Sigmoid colon (tissue), 7 donors: ENCODE results near the gene PCDH15. TPM values are rescaled to one million over a fixed set of nuclear protein-coding genes. Genes with fewer than 3 reads are reported as not detected.

Experiments
- DNase-seq: peaks from one replicate; pipeline ENCODE4 v3.0.0-alpha.2; 2019
- H3K27ac ChIP-seq, 4 donors: fragments of 200-600 bp; sonication (generic); one replicate each; pipeline ENCODE4 v1.5.1; 2016 to 2019; ENCODE audit warnings: mild to moderate bottlenecking in 1 of 4
- H3K27me3 ChIP-seq, 3 donors: fragments of 200-600 bp; sonication (generic); one replicate each; pipeline ENCODE4 v1.5.1; 2019; ENCODE audit warnings: mild to moderate bottlenecking in 1 of 3
- H3K36me3 ChIP-seq, 4 donors: fragments of 200-600 bp; sonication (generic); one replicate each; pipeline ENCODE4 v1.5.1; 2016 to 2019
- H3K4me1 ChIP-seq, 4 donors: fragments of 200-600 bp; sonication (generic); one replicate each; pipeline ENCODE4 v1.5.1; 2017 to 2019
- H3K4me3 ChIP-seq, 4 donors: fragments of 200-600 bp; sonication (generic); one replicate each; pipeline ENCODE4 v1.5.1; 2017 to 2019; ENCODE audit warnings: mild to moderate bottlenecking in 2 of 4, moderate library complexity in 1 of 4
- H3K9me3 ChIP-seq, 4 donors: fragments of 200-600 bp in 3 of 4; sonication (generic) in 3 of 4; one replicate each; pipeline versions ENCODE4 v1.5.1 to v1.6.1; 2013 to 2019
- CTCF ChIP-seq, 4 experiments: fragments of 450-650 bp in 3 of 4; fragments of 200-600 bp in 1 of 4; IDR thresholded peaks; one replicate each; pipeline ENCODE4 v1.5.1; 2016 to 2019; ENCODE audit warnings: antibody characterized with exemption in 4 of 4, mild to moderate bottlenecking in 3 of 4, moderate library complexity in 2 of 4
- EP300 ChIP-seq, 4 donors: sonication (generic); formaldehyde crosslinking; IDR thresholded peaks; one replicate each; pipeline ENCODE4 v1.6.1; 2017; ENCODE audit warnings: antibody characterized with exemption in 4 of 4
- POLR2A ChIP-seq, 2 donors: fragments of 450-650 bp; IDR thresholded peaks; one replicate each; pipeline ENCODE4 v1.6.1; 2016; ENCODE audit warnings: antibody characterized with exemption in 2 of 2, mild to moderate bottlenecking in 2 of 2, moderate library complexity in 2 of 2
- POLR2AphosphoS5 ChIP-seq, 4 donors: sonication (generic); formaldehyde crosslinking; IDR thresholded peaks; one replicate each; pipeline ENCODE4 v1.6.1; 2017; ENCODE audit warnings: antibody characterized with exemption in 4 of 4
- WGBS, 2 donors: extraction: QIAGEN DNeasy Blood & Tissue Kit; methylation state at CpG; one replicate each; pipeline ENCODE4 v1.1.7; 2013; 5-methylcytosine and 5-hydroxymethylcytosine counted together
- intact Hi-C: fragments of 100-400 bp; cut with DNase I; formaldehyde crosslinking; loops from one replicate; pipeline ENCODE4 v1.15.1; 2023
- polyA plus RNA-seq, 3 donors: library from polyadenylated mRNA; stranded (reverse); fragments of 200-250 nt; gene quantifications; one replicate each; pipeline ENCODE4 v1.2.3, GENCODE V29; 2013
- total RNA-seq, 4 donors: library from RNA; depleted of rRNA; stranded (reverse); fragments of >200 nt; gene quantifications; one replicate each; pipeline ENCODE4 v1.1.0, GENCODE V29; 2016
- donor health status: healthy with polysubstance abuse.
- donor health status: Bipolar disorder and iron deficiency.
- donor health status: healthy.

Gene PCDH15
- total and polyA plus RNA-seq, 7 donors, result 0.14 to 0.71 (median 0.16) TPM; not detected in 2

- H3K4me3 ChIP-seq, result no peak overlapping the region
- no peaks in the 10 kb centered on the region for H3K36me3 ChIP-seq
- H3K4me1 ChIP-seq, result no peaks in the 10 kb centered on the region
- 90 to 91% methylated on average over 3 of the region's 3 CpGs for WGBS, 2 donors
- no peak for TF ChIP-seq POLR2AphosphoS5 (IDR thresholded peaks at IDR 0.05)
- TF ChIP-seq CTCF (IDR thresholded peaks at IDR 0.05), result no peak
- TF ChIP-seq EP300 (IDR thresholded peaks at IDR 0.05), result no peak
- no peak for TF ChIP-seq POLR2A (IDR thresholded peaks at IDR 0.05)
- intact Hi-C loops, result no loop called here
- no peak overlapping the region for H3K27ac ChIP-seq
- no peak for DNase-seq
- no peaks in the 10 kb centered on the region for H3K9me3 ChIP-seq
- H3K27me3 ChIP-seq, result no peaks in the 10 kb centered on the region
Observed at GRCh38 chr10:53980210-53980609, 820.8 kb downstream of the PCDH15 start.

- intact Hi-C loops, result no loop called here
- no peaks in the 10 kb centered on the region for H3K4me1 ChIP-seq
- no peak for DNase-seq
- TF ChIP-seq POLR2AphosphoS5 (IDR thresholded peaks at IDR 0.05), result no peak
- TF ChIP-seq CTCF (IDR thresholded peaks at IDR 0.05), result no peak
- no peak for TF ChIP-seq POLR2A (IDR thresholded peaks at IDR 0.05)
- no peak for TF ChIP-seq EP300 (IDR thresholded peaks at IDR 0.05)
- H3K27me3 ChIP-seq, result no peaks in the 10 kb centered on the region
- H3K36me3 ChIP-seq, result no peaks in the 10 kb centered on the region
- H3K9me3 ChIP-seq, result no peaks in the 10 kb centered on the region
- no peak overlapping the region for H3K27ac ChIP-seq
- no peak overlapping the region for H3K4me3 ChIP-seq
- WGBS, 2 donors, result 71 to 88% methylated on average over 3 of the region's 3 CpGs
Observed at GRCh38 chr10:53978301-53978700, 822.7 kb downstream of the PCDH15 start.

- 87 to 88% methylated on average over 2 of the region's 2 CpGs for WGBS, 2 donors
- no peaks in the 10 kb centered on the region for H3K4me1 ChIP-seq
- no peaks in the 10 kb centered on the region for H3K9me3 ChIP-seq
- H3K27ac ChIP-seq, result no peak overlapping the region
- no peaks in the 10 kb centered on the region for H3K36me3 ChIP-seq
- intact Hi-C loops, result no loop called here
- no peak for DNase-seq
- TF ChIP-seq CTCF (IDR thresholded peaks at IDR 0.05), result no peak
- no peak for TF ChIP-seq POLR2AphosphoS5 (IDR thresholded peaks at IDR 0.05)
- no peak for TF ChIP-seq EP300 (IDR thresholded peaks at IDR 0.05)
- no peak for TF ChIP-seq POLR2A (IDR thresholded peaks at IDR 0.05)
- H3K4me3 ChIP-seq, result no peak overlapping the region
- no peaks in the 10 kb centered on the region for H3K27me3 ChIP-seq
Observed at GRCh38 chr10:53977267-53977666, 823.8 kb downstream of the PCDH15 start.

GRCh38 chr10:53957401-53957800 lies 843.6 kb downstream of the PCDH15 start:
- WGBS, 2 donors, result 79 to 84% methylated on average over 3 of the region's 3 CpGs
- no peaks in the 10 kb centered on the region for H3K9me3 ChIP-seq
- TF ChIP-seq POLR2AphosphoS5 (IDR thresholded peaks at IDR 0.05) (no peak), EP300 (IDR thresholded peaks at IDR 0.05) (no peak), POLR2A (IDR thresholded peaks at IDR 0.05) (no peak), CTCF (IDR thresholded peaks at IDR 0.05) (no peak)

GRCh38 chr10:53955091-53955490 lies 845.9 kb downstream of the PCDH15 start:
- TF ChIP-seq POLR2AphosphoS5 (IDR thresholded peaks at IDR 0.05) (no peak), POLR2A (IDR thresholded peaks at IDR 0.05) (no peak), CTCF (IDR thresholded peaks at IDR 0.05) (no peak), EP300 (IDR thresholded peaks at IDR 0.05) (no peak)
- DNase-seq, result no peak
- Histone ChIP-seq H3K4me3 (no peak overlapping the region), H3K27me3 (no peaks in the 10 kb centered on the region), H3K36me3 (no peaks in the 10 kb centered on the region), H3K27ac (no peak overlapping the region), H3K4me1 (no peaks in the 10 kb centered on the region), H3K9me3 (peaks cover 0 to 4% (median 0%) of the 10 kb centered on the region in 4 donors)
- intact Hi-C loops, result no loop called here
- 83 to 85% methylated on average over 6 of the region's 6 CpGs for WGBS, 2 donors

More at GRCh38 chr10:53957401-53957800, 843.6 kb downstream of the PCDH15 start:
- Histone ChIP-seq H3K27me3 (no peaks in the 10 kb centered on the region), H3K4me3 (no peak overlapping the region), H3K36me3 (no peaks in the 10 kb centered on the region), H3K4me1 (no peaks in the 10 kb centered on the region), H3K27ac (no peak overlapping the region)
- intact Hi-C loops, result no loop called here
- DNase-seq, result no peak
